Caco-2 (cell line): ENCODE measurements around the gene HLA-DQB2. TPM values are rescaled to one million over a fixed set of nuclear protein-coding genes. Genes with fewer than 3 reads are reported as not detected.

ENCODE experiments used
- BruUV-seq: library from RNA; stranded (reverse); fragments of 400-500 nt; replicated peaks from 2 replicates; lab custom pipeline; 2021; lab: Mats Ljungman, UMichigan
- CTCF ChIA-PET: fragments of 300-600 bp; sonication (Branson Sonifier 250); formaldehyde crosslinking; loops from one replicate; lab custom pipeline; 2022; ENCODE audit warnings: antibody characterized with exemption; lab: Charles Lee
- POLR2A ChIA-PET: fragments of 300-600 bp; sonication (Branson Sonifier 250); formaldehyde crosslinking; loops from one replicate; lab custom pipeline; 2022; ENCODE audit warnings: antibody characterized with exemption; lab: Charles Lee
- DNase-seq, 2 experiments: peaks; one replicate each; pipeline versions ENCODE4 v3.0.0 to v3.0.0-alpha.2; 2020 to 2022
- H3K27me3 ChIP-seq: replicated peaks from 2 replicates; pipeline ENCODE4 v1.6.0; 2011; ENCODE audit warnings: low read length; ENCODE audit not compliant: control insufficient read depth, insufficient read depth
- H3K36me3 ChIP-seq: 2 replicates; pipeline ENCODE4 v1.5.1; 2011; ENCODE audit warnings: low read length; ENCODE audit not compliant: control insufficient read depth, insufficient read depth
- H3K4me1 ChIP-seq: fragments of 250-450 bp; sonication (Bioruptor Pico); 2 replicates; pipeline ENCODE4 v1.5.1; 2020; ENCODE audit warnings: mild to moderate bottlenecking
- H3K4me3 ChIP-seq: 2 replicates; pipeline ENCODE4 v1.5.1; 2011; ENCODE audit warnings: low read depth, mild to moderate bottlenecking, control low read depth, low read length
- H3K9me3 ChIP-seq: fragments of 250-450 bp; sonication (Bioruptor Pico); 2 replicates; pipeline ENCODE4 v1.5.1; 2020; ENCODE audit warnings: mild to moderate bottlenecking, moderate library complexity
- H3K27ac Mint-ChIP-seq: one replicate; pipeline ENCODE4 v1.8.0; 2022; ENCODE audit warnings: mixed read lengths; ENCODE audit not compliant: unreplicated experiment
- H3K27me3 Mint-ChIP-seq: one replicate; pipeline ENCODE4 v1.8.0; 2022; ENCODE audit warnings: mixed read lengths; ENCODE audit not compliant: insufficient read depth, unreplicated experiment
- H3K36me3 Mint-ChIP-seq: one replicate; pipeline ENCODE4 v1.8.0; 2022; ENCODE audit warnings: mild to moderate bottlenecking, mixed read lengths; ENCODE audit not compliant: insufficient read depth, unreplicated experiment
- H3K4me1 Mint-ChIP-seq: one replicate; pipeline ENCODE4 v1.8.0; 2022; ENCODE audit warnings: low read depth, mixed read lengths; ENCODE audit not compliant: unreplicated experiment
- H3K4me3 Mint-ChIP-seq: one replicate; pipeline ENCODE4 v1.8.0; 2022; ENCODE audit warnings: mild to moderate bottlenecking, moderate library complexity, mixed read lengths; ENCODE audit not compliant: unreplicated experiment
- H3K9me3 Mint-ChIP-seq: one replicate; pipeline ENCODE4 v1.8.0; 2022; ENCODE audit warnings: mixed read lengths; ENCODE audit not compliant: unreplicated experiment
- CTCF ChIP-seq, 2 experiments: fragments of 200-600 bp in 1 of 2; IDR thresholded peaks; 1 replicate in 1 of 2; 2 replicates in 1 of 2; pipeline versions ENCODE4 v1.5.1 to v1.8.0; 2011 to 2022; ENCODE audit warnings: antibody characterized with exemption in 1 of 2, control low read depth in 1 of 2, inconsistent platforms in 1 of 2, low read depth in 1 of 2, low read length in 1 of 2, mild to moderate bottlenecking in 1 of 2, moderate library complexity in 1 of 2; ENCODE audit not compliant: insufficient read depth in 1 of 2, severe bottlenecking in 1 of 2, unreplicated experiment in 1 of 2
- intact Hi-C: fragments of 100-400 bp; cut with micrococcal nuclease; formaldehyde crosslinking; loops from one replicate; pipeline ENCODE4 v1.10.0; 2022; ENCODE audit not compliant: unreplicated experiment
- total RNA-seq: library from RNA; stranded (reverse); gene quantifications from 2 replicates; pipeline ENCODE4 v1.2.3, GENCODE V29; 2022

Gene HLA-DQB2
- total RNA-seq, 1 experiment from 2014 or later: not detected

- no peak for DNase-seq
- ChIA-PET POLR2A (no interaction called here), CTCF (no interaction called here)
- H3K27me3 Mint-ChIP-seq: peaks cover 24% of the 10 kb centered on the region
- H3K4me1 Mint-ChIP-seq: no peaks in the 10 kb centered on the region
- no peak overlapping the region for H3K4me3 Mint-ChIP-seq
- no peaks in the 10 kb centered on the region for H3K4me1 ChIP-seq
- BruUV-seq: no TSS peak
- H3K36me3 Mint-ChIP-seq: no peaks in the 10 kb centered on the region
- H3K36me3 ChIP-seq: no peaks in the 10 kb centered on the region
- H3K27ac Mint-ChIP-seq: no peak overlapping the region
- H3K27me3 ChIP-seq: no peaks in the 10 kb centered on the region
- no peaks in the 10 kb centered on the region for H3K9me3 Mint-ChIP-seq
- no peak for TF ChIP-seq CTCF (IDR thresholded peaks at IDR 0.05; ENCODE audit: insufficient read depth in 1 of 2, low read depth in 1 of 2, low read length in 1 of 2, severe bottlenecking in 1 of 2, unreplicated experiment in 1 of 2)
- H3K4me3 ChIP-seq: no peak overlapping the region
- H3K9me3 ChIP-seq: 0 out of 2 replicates have a peak, but pooled peaks cover 3% of the 10 kb centered on the region
- intact Hi-C loops: no loop called here
Measured at GRCh38 chr6:32803416-32803815, 40.1 kb upstream of the HLA-DQB2 start.

GRCh38 chr6:32799740-32800139 lies 36.4 kb upstream of the HLA-DQB2 start:
- DNase-seq: no peak
- Mint-ChIP-seq H3K9me3 (no peaks in the 10 kb centered on the region), H3K36me3 (no peaks in the 10 kb centered on the region), H3K4me3 (no peak overlapping the region), H3K4me1 (no peaks in the 10 kb centered on the region), H3K27ac (no peak overlapping the region), H3K27me3 (peaks cover 28% of the 10 kb centered on the region)
- Histone ChIP-seq H3K36me3 (no peaks in the 10 kb centered on the region), H3K27me3 (no peaks in the 10 kb centered on the region), H3K4me3 (no peak overlapping the region), H3K9me3 (0 out of 2 replicates have a peak, but pooled peaks cover 3% of the 10 kb centered on the region), H3K4me1 (no peaks in the 10 kb centered on the region)
- no peak for TF ChIP-seq CTCF (IDR thresholded peaks at IDR 0.05; ENCODE audit: insufficient read depth in 1 of 2, low read depth in 1 of 2, low read length in 1 of 2, severe bottlenecking in 1 of 2, unreplicated experiment in 1 of 2)
- ChIA-PET CTCF (interaction anchor here (1.0 kb wide), 1 partner anchor 69 kb away, joined by 3 read pairs; no protein-coding TSS in a partner anchor), POLR2A (no interaction called here)
- no TSS peak for BruUV-seq
- intact Hi-C loops: loop anchor here (10.0 kb wide), 1 partner anchor 555 kb away; no protein-coding TSS in a partner anchor

- no TSS peak for BruUV-seq
- Mint-ChIP-seq H3K4me3 (no peak overlapping the region), H3K4me1 (no peaks in the 10 kb centered on the region), H3K36me3 (no peaks in the 10 kb centered on the region), H3K27me3 (peaks cover 25% of the 10 kb centered on the region), H3K9me3 (no peaks in the 10 kb centered on the region), H3K27ac (no peak overlapping the region)
- H3K4me3 ChIP-seq: no peak overlapping the region
- TF ChIP-seq CTCF (IDR thresholded peaks at IDR 0.05; ENCODE audit: insufficient read depth in 1 of 2, low read depth in 1 of 2, low read length in 1 of 2, severe bottlenecking in 1 of 2, unreplicated experiment in 1 of 2): no peak
- DNase-seq: no peak
- H3K4me1 ChIP-seq: no peaks in the 10 kb centered on the region
- H3K36me3 ChIP-seq: no peaks in the 10 kb centered on the region
- 0 out of 2 replicates have a peak, but pooled peaks cover 3% of the 10 kb centered on the region for H3K9me3 ChIP-seq
- intact Hi-C loops: loop anchor here (10.0 kb wide), 1 partner anchor 554 kb away; no protein-coding TSS in a partner anchor
- no peaks in the 10 kb centered on the region for H3K27me3 ChIP-seq
- POLR2A ChIA-PET: no interaction called here
- CTCF ChIA-PET: interaction anchor here (1.0 kb wide), 1 partner anchor 69 kb away, joined by 3 read pairs; no protein-coding TSS in a partner anchor
Measured at GRCh38 chr6:32799168-32799567, 35.8 kb upstream of the HLA-DQB2 start.
